ENCODE data around the gene TMEM223. TPM values are rescaled to one million over a fixed set of nuclear protein-coding genes. Genes with fewer than 3 reads are reported as not detected.
A peak's percentile ranks its signal among the peaks of the same experiment; 100 is the strongest.

Gene TMEM223
- total and polyA plus RNA-seq, 9 of the 15 experiments (the other 6 are each of a cell fraction or from before 2014, with no cell fraction given) = 5.9 to 34.5 (median 19.6) TPM

DNA sequence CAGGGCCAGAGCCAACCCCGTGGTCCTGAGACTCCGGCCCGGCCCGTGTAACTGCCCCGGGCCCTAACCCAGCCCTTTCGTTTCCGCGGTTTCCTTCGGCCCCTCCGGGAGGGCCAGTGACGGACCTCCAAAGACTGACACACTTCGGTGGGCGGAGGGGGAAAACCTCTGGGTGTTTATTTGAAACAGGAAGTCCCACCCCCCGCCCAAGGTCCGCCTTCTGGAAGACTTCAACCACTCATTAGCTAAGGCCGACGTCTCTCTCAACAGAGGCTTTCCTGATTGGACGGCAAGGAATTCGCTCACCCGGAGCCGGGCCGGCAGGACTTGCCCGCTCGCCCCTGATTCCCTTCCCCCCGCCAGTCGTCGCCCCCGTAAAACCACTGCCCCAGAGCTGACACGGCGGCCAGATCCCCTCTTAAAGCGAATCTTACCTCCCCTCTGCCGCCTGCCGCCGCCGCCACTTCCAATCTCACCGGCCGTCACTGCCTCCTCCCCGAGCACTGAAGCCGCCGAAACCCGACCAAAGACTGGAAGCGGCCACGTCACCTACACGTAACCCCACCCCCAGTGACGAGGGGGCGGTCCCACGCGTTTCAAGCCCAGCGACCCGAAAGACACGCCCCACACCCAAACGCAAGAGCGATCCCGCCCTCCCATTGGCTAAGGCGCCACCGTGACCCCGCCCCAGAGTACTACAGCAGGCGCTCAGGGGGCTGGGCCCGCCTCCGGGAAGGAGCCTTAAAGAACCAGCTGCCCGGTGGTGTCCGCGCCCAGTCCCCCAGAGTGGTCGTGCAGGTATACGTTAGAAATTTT lies 39.9 kb upstream of the TMEM223 start, which contains the start of gene STX5 (continued):
- TF ChIP-seq, protein P1, sequence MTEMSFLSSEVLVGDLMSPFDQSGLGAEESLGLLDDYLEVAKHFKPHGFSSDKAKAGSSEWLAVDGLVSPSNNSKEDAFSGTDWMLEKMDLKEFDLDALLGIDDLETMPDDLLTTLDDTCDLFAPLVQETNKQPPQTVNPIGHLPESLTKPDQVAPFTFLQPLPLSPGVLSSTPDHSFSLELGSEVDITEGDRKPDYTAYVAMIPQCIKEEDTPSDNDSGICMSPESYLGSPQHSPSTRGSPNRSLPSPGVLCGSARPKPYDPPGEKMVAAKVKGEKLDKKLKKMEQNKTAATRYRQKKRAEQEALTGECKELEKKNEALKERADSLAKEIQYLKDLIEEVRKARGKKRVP (CRISPR knock-in tag; IDR thresholded peaks at IDR 0.05) = no peak
- peak; percentile 77 for TF ChIP-seq ATF1 (CRISPR knock-in tag; IDR thresholded peaks at IDR 0.05)
- peak; percentile 98 for TF ChIP-seq ATF1 (tag; IDR thresholded peaks at IDR 0.05)
- TF ChIP-seq, protein P2, sequence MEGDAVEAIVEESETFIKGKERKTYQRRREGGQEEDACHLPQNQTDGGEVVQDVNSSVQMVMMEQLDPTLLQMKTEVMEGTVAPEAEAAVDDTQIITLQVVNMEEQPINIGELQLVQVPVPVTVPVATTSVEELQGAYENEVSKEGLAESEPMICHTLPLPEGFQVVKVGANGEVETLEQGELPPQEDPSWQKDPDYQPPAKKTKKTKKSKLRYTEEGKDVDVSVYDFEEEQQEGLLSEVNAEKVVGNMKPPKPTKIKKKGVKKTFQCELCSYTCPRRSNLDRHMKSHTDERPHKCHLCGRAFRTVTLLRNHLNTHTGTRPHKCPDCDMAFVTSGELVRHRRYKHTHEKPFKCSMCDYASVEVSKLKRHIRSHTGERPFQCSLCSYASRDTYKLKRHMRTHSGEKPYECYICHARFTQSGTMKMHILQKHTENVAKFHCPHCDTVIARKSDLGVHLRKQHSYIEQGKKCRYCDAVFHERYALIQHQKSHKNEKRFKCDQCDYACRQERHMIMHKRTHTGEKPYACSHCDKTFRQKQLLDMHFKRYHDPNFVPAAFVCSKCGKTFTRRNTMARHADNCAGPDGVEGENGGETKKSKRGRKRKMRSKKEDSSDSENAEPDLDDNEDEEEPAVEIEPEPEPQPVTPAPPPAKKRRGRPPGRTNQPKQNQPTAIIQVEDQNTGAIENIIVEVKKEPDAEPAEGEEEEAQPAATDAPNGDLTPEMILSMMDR (IDR thresholded peaks at IDR 0.05 in 2 of 3, conservative IDR thresholded peaks at IDR 0.05 in 1 of 3; ENCODE audit: insufficient read depth in 2 of 3, low read depth in 1 of 3, low read length in 3 of 3) = no peak
- TF ChIP-seq DMBX1 (CRISPR knock-in tag; IDR thresholded peaks at IDR 0.05; ENCODE audit: borderline replicate concordance) = no peak
- TF ChIP-seq, protein P3, sequence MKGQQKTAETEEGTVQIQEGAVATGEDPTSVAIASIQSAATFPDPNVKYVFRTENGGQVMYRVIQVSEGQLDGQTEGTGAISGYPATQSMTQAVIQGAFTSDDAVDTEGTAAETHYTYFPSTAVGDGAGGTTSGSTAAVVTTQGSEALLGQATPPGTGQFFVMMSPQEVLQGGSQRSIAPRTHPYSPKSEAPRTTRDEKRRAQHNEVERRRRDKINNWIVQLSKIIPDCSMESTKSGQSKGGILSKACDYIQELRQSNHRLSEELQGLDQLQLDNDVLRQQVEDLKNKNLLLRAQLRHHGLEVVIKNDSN (CRISPR knock-in tag; IDR thresholded peaks at IDR 0.05) = peak; percentile 90
- TF ChIP-seq, protein P4, sequence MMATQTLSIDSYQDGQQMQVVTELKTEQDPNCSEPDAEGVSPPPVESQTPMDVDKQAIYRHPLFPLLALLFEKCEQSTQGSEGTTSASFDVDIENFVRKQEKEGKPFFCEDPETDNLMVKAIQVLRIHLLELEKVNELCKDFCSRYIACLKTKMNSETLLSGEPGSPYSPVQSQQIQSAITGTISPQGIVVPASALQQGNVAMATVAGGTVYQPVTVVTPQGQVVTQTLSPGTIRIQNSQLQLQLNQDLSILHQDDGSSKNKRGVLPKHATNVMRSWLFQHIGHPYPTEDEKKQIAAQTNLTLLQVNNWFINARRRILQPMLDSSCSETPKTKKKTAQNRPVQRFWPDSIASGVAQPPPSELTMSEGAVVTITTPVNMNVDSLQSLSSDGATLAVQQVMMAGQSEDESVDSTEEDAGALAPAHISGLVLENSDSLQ (IDR thresholded peaks at IDR 0.05) = peak; percentile 100
- peak; percentile 85 for TF ChIP-seq SPI1 (IDR thresholded peaks at IDR 0.05; ENCODE audit: borderline replicate concordance, low read depth, low read length)
- TF ChIP-seq BRD9 (IDR thresholded peaks at IDR 0.05; ENCODE audit: low read depth, partially characterized antibody) = no peak
- TF ChIP-seq GTF2E2 (tag; IDR thresholded peaks at IDR 0.05) = peak; percentile 46; the same call in 1 of the 2 replicates
- peak; percentile 85 for TF ChIP-seq CHD2 (IDR thresholded peaks at IDR 0.05; ENCODE audit: low read depth, low read length)
- peak; percentile 95 for TF ChIP-seq FOS (IDR thresholded peaks at IDR 0.05; ENCODE audit: extremely low read depth, insufficient read length)
- TF ChIP-seq, protein P5, sequence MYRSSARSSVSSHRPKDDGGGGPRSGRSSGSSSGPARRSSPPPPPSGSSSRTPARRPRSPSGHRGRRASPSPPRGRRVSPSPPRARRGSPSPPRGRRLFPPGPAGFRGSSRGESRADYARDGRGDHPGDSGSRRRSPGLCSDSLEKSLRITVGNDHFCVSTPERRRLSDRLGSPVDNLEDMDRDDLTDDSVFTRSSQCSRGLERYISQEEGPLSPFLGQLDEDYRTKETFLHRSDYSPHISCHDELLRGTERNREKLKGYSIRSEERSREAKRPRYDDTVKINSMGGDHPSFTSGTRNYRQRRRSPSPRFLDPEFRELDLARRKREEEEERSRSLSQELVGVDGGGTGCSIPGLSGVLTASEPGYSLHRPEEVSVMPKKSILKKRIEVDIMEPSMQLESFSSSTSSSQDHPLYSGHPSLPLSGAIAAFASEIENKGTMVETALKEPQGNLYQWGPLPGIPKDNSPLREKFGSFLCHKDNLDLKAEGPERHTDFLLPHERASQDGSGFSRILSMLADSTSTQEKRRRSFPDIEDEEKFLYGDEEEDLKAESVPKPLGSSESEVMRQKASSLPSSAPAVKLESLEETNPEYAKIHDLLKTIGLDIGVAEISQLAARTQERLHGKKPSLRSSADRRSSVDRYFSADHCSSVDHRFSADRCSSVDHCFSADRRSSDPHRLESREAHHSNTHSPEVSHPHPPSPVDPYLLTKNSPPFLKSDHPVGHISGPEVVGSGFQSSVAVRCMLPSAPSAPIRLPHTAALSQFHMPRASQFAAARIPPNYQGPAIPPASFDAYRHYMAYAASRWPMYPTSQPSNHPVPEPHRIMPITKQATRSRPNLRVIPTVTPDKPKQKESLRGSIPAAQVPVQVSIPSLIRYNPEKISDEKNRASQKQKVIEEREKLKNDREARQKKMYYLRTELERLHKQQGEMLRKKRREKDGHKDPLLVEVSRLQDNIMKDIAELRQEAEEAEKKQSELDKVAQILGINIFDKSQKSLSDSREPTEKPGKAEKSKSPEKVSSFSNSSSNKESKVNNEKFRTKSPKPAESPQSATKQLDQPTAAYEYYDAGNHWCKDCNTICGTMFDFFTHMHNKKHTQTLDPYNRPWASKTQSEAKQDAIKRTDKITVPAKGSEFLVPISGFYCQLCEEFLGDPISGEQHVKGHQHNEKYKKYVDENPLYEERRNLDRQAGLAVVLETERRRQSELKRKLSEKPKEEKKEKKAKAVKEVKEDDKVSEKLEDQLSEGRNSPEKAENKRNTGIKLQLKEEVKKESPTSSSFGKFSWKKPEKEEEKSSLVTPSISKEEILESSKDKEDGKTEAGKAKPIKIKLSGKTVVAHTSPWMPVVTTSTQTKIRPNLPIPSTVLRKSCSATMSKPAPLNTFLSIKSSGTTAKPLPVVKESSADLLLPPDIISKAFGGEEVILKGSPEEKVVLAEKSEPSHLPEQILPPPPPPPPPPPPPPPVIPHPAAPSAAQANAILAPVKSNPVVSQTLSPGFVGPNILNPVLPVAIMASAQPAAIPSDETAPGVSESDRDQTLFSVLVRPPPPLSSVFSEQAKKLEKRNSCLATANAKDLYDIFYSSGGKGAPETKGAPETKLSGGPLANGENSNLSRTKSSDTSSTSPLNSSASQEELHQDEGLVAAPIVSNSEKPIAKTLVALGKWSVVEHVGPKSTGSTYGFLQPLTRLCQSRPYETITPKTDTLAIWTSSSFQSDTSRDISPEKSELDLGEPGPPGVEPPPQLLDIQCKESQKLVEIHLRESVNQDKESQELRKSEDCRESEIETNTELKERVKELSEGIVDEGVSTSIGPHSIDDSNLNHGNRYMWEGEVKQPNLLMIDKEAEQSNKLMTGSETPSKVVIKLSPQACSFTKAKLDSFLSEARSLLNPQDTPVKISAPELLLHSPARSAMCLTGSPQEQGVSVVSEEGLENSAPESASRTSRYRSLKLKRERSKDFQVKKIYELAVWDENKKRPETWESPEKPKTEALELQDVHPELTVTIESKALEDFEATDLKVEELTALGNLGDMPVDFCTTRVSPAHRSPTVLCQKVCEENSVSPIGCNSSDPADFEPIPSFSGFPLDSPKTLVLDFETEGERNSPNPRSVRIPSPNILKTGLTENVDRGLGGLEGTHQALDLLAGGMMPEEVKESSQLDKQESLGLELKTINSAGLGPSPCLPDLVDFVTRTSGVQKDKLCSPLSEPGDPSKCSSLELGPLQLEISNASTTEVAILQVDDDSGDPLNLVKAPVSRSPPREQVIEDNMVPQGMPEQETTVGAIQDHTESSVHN (IDR thresholded peaks at IDR 0.05; ENCODE audit: borderline replicate concordance in 1 of 2, low read depth in 1 of 2) = peak in 1 of 2 experiments; percentile 21; a peak in 1 of 4 replicates
- TF ChIP-seq SMARCA5 (IDR thresholded peaks at IDR 0.05) = 0 out of 2 replicates have a peak, but pooled peaks have one; percentile 46

Measured in K562 (cell line).